ENCODE data around the gene ALG6.
"Not testable (repeated sequence)": the region's sequence is repeated elsewhere in the genome, so short reads cannot be mapped to it uniquely, and the experiment has no call there.

The ALG6 gene

GRCh38 chr1:63327417-63328054 is 39.9 kb upstream of the ALG6 start:
- no peak for DNase-seq (ENCODE audit: extremely low spot score, insufficient read length, low read depth)
- FAIRE-seq, result peak; percentile 76

GRCh38 chr1:63328122-63328521 is 39.3 kb upstream of the ALG6 start:
- DNase-seq (ENCODE audit: extremely low spot score, insufficient read length, low read depth) (no peak), FAIRE-seq (no peak)

GRCh38 chr1:63328781-63329180 is 38.6 kb upstream of the ALG6 start:
- no peak for FAIRE-seq

GRCh38 chr1:63329621-63330330 is 37.7 kb upstream of the ALG6 start:
- FAIRE-seq (no peak), DNase-seq (ENCODE audit: extremely low spot score, insufficient read length, low read depth) (no peak)

More at GRCh38 chr1:63328781-63329180, 38.6 kb upstream of the ALG6 start:
- DNase-seq (ENCODE audit: extremely low spot score, insufficient read length, low read depth), result no peak

- DNase-seq (ENCODE audit: extremely low spot score, insufficient read length, low read depth) (no peak), FAIRE-seq (no peak)
These were observed 37.0 kb upstream of the ALG6 start for GRCh38 chr1:63330331-63330916.

- FAIRE-seq (no peak), DNase-seq (ENCODE audit: extremely low spot score, insufficient read length, low read depth) (no peak)
These were observed 25.0 kb upstream of the ALG6 start for GRCh38 chr1:63342402-63342801.

GRCh38 chr1:63343922-63344321 is 23.5 kb upstream of the ALG6 start:
- DNase-seq (ENCODE audit: extremely low spot score, insufficient read length, low read depth), result no peak
- FAIRE-seq, result no peak

GRCh38 chr1:63350320-63350719 is 17.1 kb upstream of the ALG6 start:
- no peak for DNase-seq (ENCODE audit: extremely low spot score, insufficient read length, low read depth)
- no peak for FAIRE-seq

GRCh38 chr1:63352736-63353135 is 14.7 kb upstream of the ALG6 start:
- no peak for FAIRE-seq
- DNase-seq (ENCODE audit: extremely low spot score, insufficient read length, low read depth), result no peak

- not testable (repeated sequence) for FAIRE-seq; DNase-seq (ENCODE audit: extremely low spot score, insufficient read length, low read depth)
These were observed 11.2 kb upstream of the ALG6 start for GRCh38 chr1:63356234-63356633.

GRCh38 chr1:63359561-63359960 is 7.9 kb upstream of the ALG6 start:
- FAIRE-seq (no peak), DNase-seq (ENCODE audit: extremely low spot score, insufficient read length, low read depth) (no peak)

GRCh38 chr1:63362073-63362472 is 5.4 kb upstream of the ALG6 start:
- DNase-seq (ENCODE audit: extremely low spot score, insufficient read length, low read depth) (no peak), FAIRE-seq (no peak)

GRCh38 chr1:63362578-63362977 is 4.8 kb upstream of the ALG6 start:
- no peak for DNase-seq (ENCODE audit: extremely low spot score, insufficient read length, low read depth)
- no peak for FAIRE-seq

GRCh38 chr1:63363014-63363413 is 4.4 kb upstream of the ALG6 start:
- DNase-seq (ENCODE audit: extremely low spot score, insufficient read length, low read depth), result no peak
- FAIRE-seq, result no peak

- DNase-seq (ENCODE audit: extremely low spot score, insufficient read length, low read depth), result no peak
- peak; percentile 15 for FAIRE-seq
These were observed 566 bp upstream of the ALG6 start for GRCh38 chr1:63366908-63367214.

GRCh38 chr1:63368131-63368530 is 704 bp downstream of the ALG6 start:
- FAIRE-seq, result peak; percentile 44
- DNase-seq (ENCODE audit: extremely low spot score, insufficient read length, low read depth), result no peak

GRCh38 chr1:63379583-63379982 is 12.2 kb downstream of the ALG6 start:
- FAIRE-seq, result no peak
- DNase-seq (ENCODE audit: extremely low spot score, insufficient read length, low read depth), result no peak

- no peak for DNase-seq (ENCODE audit: extremely low spot score, insufficient read length, low read depth)
- no peak for FAIRE-seq
These were observed 14.3 kb downstream of the ALG6 start for GRCh38 chr1:63381741-63382140.

- no peak for FAIRE-seq
These were observed 34.5 kb downstream of the ALG6 start for GRCh38 chr1:63401945-63402344.

GRCh38 chr1:63403386-63403785 is 36.0 kb downstream of the ALG6 start:
- DNase-seq (ENCODE audit: extremely low spot score, insufficient read length, low read depth), result no peak
- no peak for FAIRE-seq

More at GRCh38 chr1:63401945-63402344, 34.5 kb downstream of the ALG6 start:
- no peak for DNase-seq (ENCODE audit: extremely low spot score, insufficient read length, low read depth)

- FAIRE-seq (no peak), DNase-seq (ENCODE audit: extremely low spot score, insufficient read length, low read depth) (no peak)
These were observed 37.6 kb downstream of the ALG6 start for GRCh38 chr1:63405021-63405420.

- no peak for FAIRE-seq
- DNase-seq (ENCODE audit: extremely low spot score, insufficient read length, low read depth), result no peak
These were observed 38.6 kb downstream of the ALG6 start for GRCh38 chr1:63405987-63406386.

Measured in GM18507 (cell line).